ENCODE data around the gene LCN6.

DNA sequence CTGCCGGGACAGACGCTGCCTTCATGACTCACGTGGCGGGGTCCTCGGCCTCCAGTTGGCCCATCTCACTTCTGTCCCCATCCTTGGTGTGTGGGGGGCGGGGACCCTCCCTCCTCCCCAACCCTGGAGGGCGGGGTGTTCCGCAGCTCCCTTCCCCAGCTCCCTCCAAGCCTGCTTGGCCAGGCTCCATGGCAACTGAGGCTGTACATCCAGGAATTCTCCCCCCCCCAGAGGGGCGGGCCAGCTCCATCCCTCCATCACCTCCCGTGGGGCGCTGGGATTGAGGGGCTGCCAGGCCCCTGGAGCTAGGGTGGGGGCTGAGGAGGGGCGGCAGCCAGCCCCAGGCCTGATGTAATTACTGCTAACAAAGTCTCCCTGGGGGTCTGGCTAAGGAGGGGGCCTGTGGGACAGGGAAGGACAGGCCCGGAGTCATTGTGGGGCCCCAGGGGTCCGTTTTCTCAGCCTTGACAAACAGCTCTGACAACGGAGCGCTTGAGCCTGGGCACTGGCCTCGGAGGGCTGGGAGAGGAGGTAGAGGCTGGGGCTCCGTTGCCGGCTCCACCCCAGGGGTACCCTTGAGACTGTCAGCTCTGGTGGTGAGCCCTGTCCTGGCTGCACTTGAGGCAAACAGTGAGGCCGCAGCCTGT is 28.0 kb downstream of the LCN6 start:
- TF ChIP-seq, protein P1, sequence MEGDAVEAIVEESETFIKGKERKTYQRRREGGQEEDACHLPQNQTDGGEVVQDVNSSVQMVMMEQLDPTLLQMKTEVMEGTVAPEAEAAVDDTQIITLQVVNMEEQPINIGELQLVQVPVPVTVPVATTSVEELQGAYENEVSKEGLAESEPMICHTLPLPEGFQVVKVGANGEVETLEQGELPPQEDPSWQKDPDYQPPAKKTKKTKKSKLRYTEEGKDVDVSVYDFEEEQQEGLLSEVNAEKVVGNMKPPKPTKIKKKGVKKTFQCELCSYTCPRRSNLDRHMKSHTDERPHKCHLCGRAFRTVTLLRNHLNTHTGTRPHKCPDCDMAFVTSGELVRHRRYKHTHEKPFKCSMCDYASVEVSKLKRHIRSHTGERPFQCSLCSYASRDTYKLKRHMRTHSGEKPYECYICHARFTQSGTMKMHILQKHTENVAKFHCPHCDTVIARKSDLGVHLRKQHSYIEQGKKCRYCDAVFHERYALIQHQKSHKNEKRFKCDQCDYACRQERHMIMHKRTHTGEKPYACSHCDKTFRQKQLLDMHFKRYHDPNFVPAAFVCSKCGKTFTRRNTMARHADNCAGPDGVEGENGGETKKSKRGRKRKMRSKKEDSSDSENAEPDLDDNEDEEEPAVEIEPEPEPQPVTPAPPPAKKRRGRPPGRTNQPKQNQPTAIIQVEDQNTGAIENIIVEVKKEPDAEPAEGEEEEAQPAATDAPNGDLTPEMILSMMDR (IDR thresholded peaks at IDR 0.05) = no peak
- TF ChIP-seq EP300 (IDR thresholded peaks at IDR 0.05) (no peak), POLR2A (IDR thresholded peaks at IDR 0.05) (no peak), POLR2AphosphoS5 (IDR thresholded peaks at IDR 0.05) (no peak)

Measured in upper lobe of left lung (tissue), 4 donors.